ENCODE results near the gene WWOX.

The WWOX gene

DNA sequence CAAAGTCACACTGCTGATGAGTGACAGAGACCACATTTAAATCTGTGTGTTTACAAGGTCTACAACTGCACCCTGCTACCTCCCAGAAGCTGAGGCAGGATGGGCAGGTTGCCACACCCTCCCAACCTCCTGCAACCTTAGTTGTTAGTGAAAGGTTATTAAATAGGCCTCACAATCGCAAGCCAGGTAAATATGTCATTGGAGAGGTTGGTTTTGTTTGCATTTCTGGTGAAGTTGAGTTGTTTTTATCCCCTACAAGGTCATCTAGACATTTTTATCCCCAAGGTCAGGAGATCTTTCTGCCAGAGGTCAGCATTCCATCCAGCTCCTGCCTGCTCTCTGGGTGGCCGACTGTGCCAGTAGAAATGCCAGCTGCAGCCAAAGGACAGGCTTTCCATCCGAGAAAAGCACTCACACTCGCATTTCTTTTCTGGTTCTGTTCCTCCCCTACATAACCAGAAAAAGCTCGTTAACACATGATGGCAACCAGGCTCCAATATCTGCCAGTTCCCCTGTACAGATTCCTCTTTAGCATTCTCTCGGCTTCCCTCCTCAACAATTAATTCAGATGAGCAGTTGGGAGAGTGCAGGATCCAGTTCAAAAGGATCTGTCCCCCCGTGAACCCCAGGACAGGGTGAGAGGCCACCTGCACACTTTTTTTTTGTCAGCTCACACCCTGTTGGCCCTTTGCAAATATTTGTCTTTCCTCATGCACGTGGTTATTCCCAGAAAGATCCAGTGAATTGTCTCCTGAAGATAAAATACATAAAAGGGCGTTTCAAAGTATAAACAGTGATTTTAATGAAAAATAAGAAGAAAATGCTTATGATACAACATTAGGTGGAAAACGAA is 938.3 kb downstream of the WWOX start:
- no peak for DNase-seq
- Histone ChIP-seq H2BK12ac (ENCODE audit: low read length) (no peak overlapping the region), H3K27me3 (ENCODE audit: insufficient read depth, low read length) (no peaks in the 10 kb centered on the region), H3K9me3 (ENCODE audit: insufficient read depth, low read depth, low read length) (no peaks in the 10 kb centered on the region), H4K8ac (ENCODE audit: low read depth, low read length) (no peak overlapping the region), H2BK120ac (ENCODE audit: insufficient read depth, low read length, poor library complexity) (no peak overlapping the region), H3K14ac (ENCODE audit: low read length) (no peak overlapping the region), H2AK5ac (ENCODE audit: low read length) (no peak overlapping the region), H3K79me1 (ENCODE audit: low read length) (no peaks in the 10 kb centered on the region), H3K36me3 (ENCODE audit: control insufficient read depth in 1 of 2, insufficient read depth in 2 of 2, low read length in 2 of 2) (no peaks in the 10 kb centered on the region), H3K9ac (ENCODE audit: low read length) (no peak overlapping the region), H3K79me2 (ENCODE audit: control insufficient read depth, insufficient read depth, low read length, poor library complexity) (no peaks in the 10 kb centered on the region), H4K91ac (ENCODE audit: low read depth, low read length) (no peak overlapping the region), H3K4ac (ENCODE audit: low read depth, low read length) (no peak overlapping the region), H2AFZ (ENCODE audit: insufficient read depth, low read length, poor library complexity) (no peak overlapping the region), H3K4me1 (ENCODE audit: control insufficient read depth in 1 of 2, insufficient read depth in 2 of 2, low read length in 2 of 2) (no peaks in the 10 kb centered on the region), H3K27ac (ENCODE audit: low read depth, low read length) (no peak overlapping the region), H3K23ac (ENCODE audit: low read length) (no peak overlapping the region), H4K12ac (ENCODE audit: low read depth, low read length) (no peak overlapping the region), H3K4me2 (ENCODE audit: low read length) (no peak overlapping the region), H3K18ac (ENCODE audit: low read length) (no peak overlapping the region), H3K4me3 (ENCODE audit: low read depth, low read length) (no peak overlapping the region), H2BK5ac (ENCODE audit: low read depth, low read length, poor library complexity) (no peak overlapping the region)
- no CpG with 5 or more reads among the region's 10 CpGs for WGBS (ENCODE audit: extremely low coverage, insufficient coverage, insufficient read length)

DNA sequence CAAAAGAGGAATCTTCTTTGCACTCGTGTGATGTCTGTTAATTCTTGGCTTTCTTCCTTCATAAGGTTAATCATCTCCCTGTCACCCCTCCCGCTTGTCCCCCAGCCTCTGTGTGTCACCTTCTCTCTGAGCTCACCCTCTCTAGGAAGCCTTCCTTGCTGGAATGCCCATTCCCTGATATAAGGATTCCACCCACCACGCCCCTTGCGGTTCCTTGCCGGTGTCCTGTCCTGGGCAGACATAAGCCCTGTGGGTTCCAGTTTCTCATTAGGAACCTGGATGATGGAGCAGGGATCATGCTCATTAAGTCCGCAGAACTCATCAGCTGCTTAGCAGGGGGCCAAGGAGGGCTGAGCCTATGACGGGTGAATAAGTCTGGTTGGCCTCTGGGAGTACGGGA is 941.8 kb downstream of the WWOX start:
- H2BK12ac ChIP-seq (ENCODE audit: low read length) = no peak overlapping the region
- H3K36me3 ChIP-seq (ENCODE audit: control insufficient read depth in 1 of 2, insufficient read depth in 2 of 2, low read length in 2 of 2) = no peaks in the 10 kb centered on the region
- H3K79me2 ChIP-seq (ENCODE audit: control insufficient read depth, insufficient read depth, low read length, poor library complexity) = no peaks in the 10 kb centered on the region
- H4K91ac ChIP-seq (ENCODE audit: low read depth, low read length) = no peak overlapping the region
- no peak overlapping the region for H3K4ac ChIP-seq (ENCODE audit: low read depth, low read length)
- no peaks in the 10 kb centered on the region for H3K27me3 ChIP-seq (ENCODE audit: insufficient read depth, low read length)
- H3K14ac ChIP-seq (ENCODE audit: low read length) = no peak overlapping the region
- H2BK5ac ChIP-seq (ENCODE audit: low read depth, low read length, poor library complexity) = no peak overlapping the region
- no peak overlapping the region for H3K4me2 ChIP-seq (ENCODE audit: low read length)
- WGBS (ENCODE audit: extremely low coverage, insufficient coverage, insufficient read length) = no CpG with 5 or more reads among the region's 8 CpGs
- H3K9ac ChIP-seq (ENCODE audit: low read length) = no peak overlapping the region
- no peak overlapping the region for H4K12ac ChIP-seq (ENCODE audit: low read depth, low read length)
- H3K4me3 ChIP-seq (ENCODE audit: low read depth, low read length) = no peak overlapping the region
- no peak overlapping the region for H4K8ac ChIP-seq (ENCODE audit: low read depth, low read length)
- no peaks in the 10 kb centered on the region for H3K79me1 ChIP-seq (ENCODE audit: low read length)
- no peaks in the 10 kb centered on the region for H3K4me1 ChIP-seq (ENCODE audit: control insufficient read depth in 1 of 2, insufficient read depth in 2 of 2, low read length in 2 of 2)
- no peak overlapping the region for H3K23ac ChIP-seq (ENCODE audit: low read length)
- H2BK120ac ChIP-seq (ENCODE audit: insufficient read depth, low read length, poor library complexity) = no peak overlapping the region
- H2AFZ ChIP-seq (ENCODE audit: insufficient read depth, low read length, poor library complexity) = no peak overlapping the region
- no peak overlapping the region for H2AK5ac ChIP-seq (ENCODE audit: low read length)
- no peaks in the 10 kb centered on the region for H3K9me3 ChIP-seq (ENCODE audit: insufficient read depth, low read depth, low read length)
- no peak for DNase-seq
- no peak overlapping the region for H3K18ac ChIP-seq (ENCODE audit: low read length)
- H3K27ac ChIP-seq (ENCODE audit: low read depth, low read length) = no peak overlapping the region

DNA sequence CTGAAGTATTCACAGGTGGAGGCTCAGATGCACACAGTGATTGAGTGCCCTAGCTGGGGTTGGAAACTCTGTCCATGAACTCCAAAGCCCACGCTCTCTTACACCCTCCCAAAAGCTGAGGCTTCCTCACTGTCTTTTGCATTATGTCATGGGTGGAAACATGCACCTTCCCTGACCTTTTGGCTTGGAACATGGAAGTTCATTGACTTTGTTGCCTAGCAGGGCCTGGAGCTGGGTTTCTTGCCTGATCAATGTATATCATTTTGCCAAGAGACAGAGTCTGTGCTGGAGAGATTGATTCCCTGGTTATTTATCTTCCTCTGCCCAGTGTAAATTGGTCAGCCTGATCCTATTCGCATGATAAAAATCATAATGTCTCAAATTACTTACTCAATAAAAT is 942.7 kb downstream of the WWOX start:
- no peak overlapping the region for H3K9ac ChIP-seq (ENCODE audit: low read length)
- H3K14ac ChIP-seq (ENCODE audit: low read length) = no peak overlapping the region
- H3K4ac ChIP-seq (ENCODE audit: low read depth, low read length) = no peak overlapping the region
- no peak overlapping the region for H2BK120ac ChIP-seq (ENCODE audit: insufficient read depth, low read length, poor library complexity)
- DNase-seq = no peak
- H3K27me3 ChIP-seq (ENCODE audit: insufficient read depth, low read length) = no peaks in the 10 kb centered on the region
- no peak overlapping the region for H2BK12ac ChIP-seq (ENCODE audit: low read length)
- no peak overlapping the region for H4K8ac ChIP-seq (ENCODE audit: low read depth, low read length)
- H3K4me1 ChIP-seq (ENCODE audit: control insufficient read depth in 1 of 2, insufficient read depth in 2 of 2, low read length in 2 of 2) = no peaks in the 10 kb centered on the region
- H3K36me3 ChIP-seq (ENCODE audit: control insufficient read depth in 1 of 2, insufficient read depth in 2 of 2, low read length in 2 of 2) = no peaks in the 10 kb centered on the region
- no peak overlapping the region for H2BK5ac ChIP-seq (ENCODE audit: low read depth, low read length, poor library complexity)
- WGBS (ENCODE audit: extremely low coverage, insufficient coverage, insufficient read length) = no CpG with 5 or more reads among the region's 2 CpGs
- H3K9me3 ChIP-seq (ENCODE audit: insufficient read depth, low read depth, low read length) = no peaks in the 10 kb centered on the region
- H3K4me2 ChIP-seq (ENCODE audit: low read length) = no peak overlapping the region
- no peak overlapping the region for H3K27ac ChIP-seq (ENCODE audit: low read depth, low read length)
- H2AK5ac ChIP-seq (ENCODE audit: low read length) = no peak overlapping the region
- H3K18ac ChIP-seq (ENCODE audit: low read length) = no peak overlapping the region
- no peak overlapping the region for H2AFZ ChIP-seq (ENCODE audit: insufficient read depth, low read length, poor library complexity)
- H3K79me2 ChIP-seq (ENCODE audit: control insufficient read depth, insufficient read depth, low read length, poor library complexity) = no peaks in the 10 kb centered on the region
- H4K91ac ChIP-seq (ENCODE audit: low read depth, low read length) = no peak overlapping the region
- no peak overlapping the region for H3K4me3 ChIP-seq (ENCODE audit: low read depth, low read length)
- no peak overlapping the region for H4K12ac ChIP-seq (ENCODE audit: low read depth, low read length)
- H3K23ac ChIP-seq (ENCODE audit: low read length) = no peak overlapping the region
- H3K79me1 ChIP-seq (ENCODE audit: low read length) = no peaks in the 10 kb centered on the region

DNA sequence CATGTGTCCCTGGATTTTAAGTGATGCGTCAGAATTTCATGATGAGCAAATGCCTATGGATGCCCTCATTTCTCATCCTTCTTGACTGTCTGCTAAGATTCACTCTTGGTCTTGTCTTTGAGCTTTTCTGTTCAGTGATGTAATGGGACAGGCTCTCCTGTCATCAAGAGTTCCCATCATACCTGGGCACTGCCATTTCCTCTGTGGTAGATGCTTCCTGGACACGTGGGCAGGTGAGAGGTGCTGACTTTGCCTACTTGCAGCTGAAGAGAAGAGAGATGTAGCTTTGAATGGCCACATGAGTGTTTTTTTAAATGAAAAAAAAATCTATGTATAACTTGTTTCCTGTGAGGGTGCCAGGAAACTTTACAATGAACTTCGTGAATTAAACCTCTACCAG is 943.4 kb downstream of the WWOX start:
- no peak overlapping the region for H3K4ac ChIP-seq (ENCODE audit: low read depth, low read length)
- DNase-seq = no peak
- H3K18ac ChIP-seq (ENCODE audit: low read length) = no peak overlapping the region
- no peak overlapping the region for H3K9ac ChIP-seq (ENCODE audit: low read length)
- no peaks in the 10 kb centered on the region for H3K79me2 ChIP-seq (ENCODE audit: control insufficient read depth, insufficient read depth, low read length, poor library complexity)
- H4K8ac ChIP-seq (ENCODE audit: low read depth, low read length) = no peak overlapping the region
- no peaks in the 10 kb centered on the region for H3K36me3 ChIP-seq (ENCODE audit: control insufficient read depth in 1 of 2, insufficient read depth in 2 of 2, low read length in 2 of 2)
- no peak overlapping the region for H3K27ac ChIP-seq (ENCODE audit: low read depth, low read length)
- no peak overlapping the region for H3K4me3 ChIP-seq (ENCODE audit: low read depth, low read length)
- no peak overlapping the region for H2BK5ac ChIP-seq (ENCODE audit: low read depth, low read length, poor library complexity)
- no peak overlapping the region for H3K23ac ChIP-seq (ENCODE audit: low read length)
- WGBS (ENCODE audit: extremely low coverage, insufficient coverage, insufficient read length) = no CpG with 5 or more reads among the region's 3 CpGs
- no peak overlapping the region for H2AFZ ChIP-seq (ENCODE audit: insufficient read depth, low read length, poor library complexity)
- H3K4me2 ChIP-seq (ENCODE audit: low read length) = no peak overlapping the region
- H2AK5ac ChIP-seq (ENCODE audit: low read length) = no peak overlapping the region
- no peak overlapping the region for H3K14ac ChIP-seq (ENCODE audit: low read length)
- no peak overlapping the region for H2BK12ac ChIP-seq (ENCODE audit: low read length)
- H3K27me3 ChIP-seq (ENCODE audit: insufficient read depth, low read length) = no peaks in the 10 kb centered on the region
- no peaks in the 10 kb centered on the region for H3K4me1 ChIP-seq (ENCODE audit: control insufficient read depth in 1 of 2, insufficient read depth in 2 of 2, low read length in 2 of 2)
- no peaks in the 10 kb centered on the region for H3K79me1 ChIP-seq (ENCODE audit: low read length)
- no peaks in the 10 kb centered on the region for H3K9me3 ChIP-seq (ENCODE audit: insufficient read depth, low read depth, low read length)
- H4K12ac ChIP-seq (ENCODE audit: low read depth, low read length) = no peak overlapping the region
- H4K91ac ChIP-seq (ENCODE audit: low read depth, low read length) = no peak overlapping the region
- H2BK120ac ChIP-seq (ENCODE audit: insufficient read depth, low read length, poor library complexity) = no peak overlapping the region
